GM18517 (cell line): ENCODE measurements around the gene OR5K2.
A peak's percentile ranks its signal among the peaks of the same experiment; 100 is the strongest.

ENCODE experiments used
- ATAC-seq: cut with Tn5 transposase; IDR thresholded peaks from one replicate; pipeline ENCODE4 v1.9.1; 2021; ENCODE audit warnings: mild to moderate bottlenecking, moderate library complexity; ENCODE audit not compliant: unreplicated experiment

Gene OR5K2

DNA sequence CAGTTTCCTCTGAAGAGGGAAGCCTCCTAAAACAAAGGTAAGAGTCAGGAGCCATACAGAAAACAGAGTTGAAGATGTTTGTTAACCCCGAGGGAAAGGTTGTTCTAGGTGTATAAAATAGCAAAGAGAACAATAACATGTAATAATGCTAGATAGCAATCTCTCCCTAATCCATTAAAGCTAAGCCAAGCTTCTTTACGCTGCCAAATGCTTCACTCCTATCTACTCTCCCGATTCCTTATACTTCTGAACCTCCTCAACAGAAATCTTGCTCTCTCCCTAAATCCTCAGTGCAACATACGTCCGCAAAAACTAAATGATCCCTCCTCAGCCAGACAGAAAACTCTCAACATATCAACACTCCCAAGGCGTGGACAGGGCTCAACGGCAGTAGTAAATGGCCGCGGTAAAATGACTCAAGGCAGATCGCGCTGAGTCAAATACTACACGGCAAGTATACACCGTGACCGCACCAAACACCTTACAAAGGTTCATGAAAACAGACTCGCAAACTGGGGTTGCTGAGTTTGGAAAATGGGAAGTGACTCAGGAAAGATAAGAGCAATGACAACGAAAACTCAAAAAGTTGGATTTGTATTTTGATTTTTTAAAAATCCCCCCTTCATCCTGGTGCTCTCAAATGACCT is 24.5 kb downstream of the OR5K2 start:
- peak; percentile 40 for ATAC-seq

DNA sequence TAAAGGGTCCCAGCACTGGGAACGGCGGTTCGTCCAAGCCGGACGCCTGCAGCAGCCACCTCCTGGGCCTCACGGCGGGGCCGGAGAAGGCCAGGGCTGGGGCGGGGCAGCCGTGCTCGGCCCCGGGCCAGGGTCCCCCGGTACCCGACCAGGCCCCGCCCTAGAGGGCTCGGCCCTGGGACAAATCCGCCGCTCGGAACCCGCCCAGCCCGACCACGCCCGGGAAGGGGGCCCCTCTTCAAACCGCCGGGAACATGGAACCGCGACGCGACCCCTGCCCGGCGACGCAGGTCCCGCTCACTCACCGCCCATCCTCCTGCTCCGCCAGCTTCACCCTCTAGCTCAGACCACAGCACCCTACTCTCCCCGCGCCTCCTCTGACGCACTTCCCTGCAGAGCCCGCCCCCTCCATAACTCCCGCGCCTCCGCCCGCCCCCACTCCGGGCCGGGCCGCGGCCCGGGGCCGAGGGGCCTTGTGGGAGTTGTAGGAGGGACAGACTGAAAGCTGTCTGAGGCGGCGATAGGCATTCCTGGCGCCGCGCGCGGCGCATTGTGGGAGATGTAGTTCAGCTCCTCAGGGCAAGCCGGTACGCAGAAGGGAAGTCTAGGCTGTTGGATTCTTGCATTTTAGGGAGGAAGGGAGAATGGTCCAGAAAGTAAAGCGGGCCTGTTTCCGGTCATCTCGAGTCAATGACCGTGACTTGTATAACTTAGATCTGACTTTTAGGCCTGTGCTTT is 25.2 kb downstream of the OR5K2 start, which contains the start of gene CLDND1:
CLDND1 (minus strand) TSS at position 359 of the 738 bp plus-strand sequence. CDS start 1,478 bp downstream, outside the sequence.
- peak; percentile 85 for ATAC-seq

DNA sequence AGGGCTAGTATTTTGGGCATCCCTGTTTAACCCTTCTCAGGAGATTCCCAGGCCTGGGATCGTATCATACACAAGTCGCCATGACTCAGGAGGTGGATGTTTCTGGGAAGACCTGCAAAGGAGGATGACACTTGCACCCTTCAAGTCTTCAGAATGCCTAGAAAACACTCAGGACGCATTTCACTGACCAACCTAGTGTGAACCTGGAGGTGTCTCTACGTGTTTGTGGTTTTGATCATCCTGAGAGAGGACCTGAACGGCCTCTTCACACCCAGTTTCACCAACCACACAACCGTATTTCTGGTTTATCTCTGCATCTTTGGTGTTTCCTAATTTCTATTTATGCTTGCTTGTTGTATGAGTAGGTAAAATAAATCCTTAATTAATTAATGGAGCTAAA is 28.0 kb downstream of the OR5K2 start:
- no peak for ATAC-seq

DNA sequence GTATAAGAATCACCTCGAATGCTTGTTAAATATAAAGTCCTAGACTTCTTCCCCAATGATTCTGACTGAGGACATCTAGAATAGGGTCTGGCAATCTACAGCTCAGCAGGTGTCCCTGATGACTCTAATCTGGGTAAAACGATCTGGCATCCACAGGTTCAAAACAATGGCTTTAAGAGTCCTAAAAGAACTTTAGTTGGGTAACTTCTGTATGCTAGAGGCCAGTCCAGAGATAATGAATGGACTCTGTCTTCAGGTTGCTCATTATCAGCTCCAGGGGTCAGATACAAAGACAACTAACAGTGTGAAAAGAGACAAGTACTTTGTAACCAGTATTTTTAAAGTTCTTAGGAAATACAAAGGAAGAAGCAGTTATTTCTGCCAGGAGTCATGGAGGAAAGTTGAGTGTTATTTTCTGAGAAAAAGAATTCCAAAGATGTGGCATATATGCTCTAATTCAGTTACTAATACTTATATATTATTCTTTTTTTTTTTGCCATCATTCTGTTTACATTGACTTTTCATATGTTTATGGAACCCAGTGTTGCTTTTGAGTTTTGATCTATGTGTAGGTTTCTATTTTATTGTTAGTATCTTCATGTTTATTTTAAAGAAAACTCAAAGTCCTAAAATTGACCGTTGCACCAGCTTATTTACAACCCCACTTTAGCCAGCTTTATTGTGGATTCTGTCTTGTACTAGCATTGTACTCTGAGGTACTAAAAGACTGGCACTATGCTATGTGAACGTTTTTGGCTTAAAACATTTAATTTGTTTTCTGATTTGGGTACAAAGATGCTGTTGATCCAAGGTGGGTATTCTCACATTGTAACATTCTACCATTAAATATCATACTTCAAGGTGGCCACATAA is 31.2 kb downstream of the OR5K2 start:
- no peak for ATAC-seq

DNA sequence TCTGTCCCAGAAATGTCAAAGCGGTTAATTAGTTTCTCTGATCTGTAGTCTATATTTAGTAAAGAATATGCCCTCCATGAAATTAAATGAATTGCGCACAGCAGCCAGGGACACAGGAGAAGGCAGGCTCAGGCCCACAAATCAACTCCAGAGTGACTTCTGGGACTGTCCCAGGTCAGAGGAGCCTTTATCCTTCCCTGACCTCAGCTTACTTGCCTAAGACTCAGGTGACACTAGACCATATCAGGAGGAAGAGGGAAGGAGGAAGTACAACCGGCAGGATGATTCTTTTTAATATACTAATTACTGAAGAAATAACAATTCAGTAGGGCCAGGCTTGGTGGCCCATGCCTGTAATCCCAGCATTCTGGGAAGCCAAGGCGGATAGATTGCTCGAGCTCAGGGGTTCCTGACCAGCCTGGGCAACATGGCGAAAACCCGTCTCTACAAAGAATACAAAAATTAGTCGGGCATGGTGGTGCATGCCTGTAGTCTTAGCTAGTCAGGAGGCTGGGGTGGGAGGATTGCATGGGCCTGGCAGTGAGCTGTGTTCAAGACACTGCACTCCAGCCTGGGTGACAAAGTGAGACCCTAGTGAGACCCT is 32.5 kb downstream of the OR5K2 start:
- no peak for ATAC-seq

DNA sequence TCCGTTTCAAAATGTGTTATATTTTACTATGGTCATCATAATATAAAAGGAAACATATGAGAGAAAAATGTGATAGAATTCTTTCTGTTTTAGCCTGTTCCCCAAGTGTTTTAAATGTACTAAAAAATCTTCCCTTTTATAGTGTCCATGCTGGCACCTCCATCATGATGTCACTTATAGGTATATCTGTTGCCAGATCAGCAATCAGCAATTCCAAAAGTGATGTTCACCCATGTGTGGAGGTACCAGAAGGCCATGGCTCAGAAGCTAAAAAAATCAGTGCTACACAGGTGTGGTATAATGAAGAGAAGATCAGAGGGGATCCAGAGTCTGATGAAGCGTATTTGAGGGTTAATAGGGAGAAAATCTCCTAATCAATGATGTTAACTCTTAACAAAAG is 33.2 kb downstream of the OR5K2 start:
- ATAC-seq, result no peak

DNA sequence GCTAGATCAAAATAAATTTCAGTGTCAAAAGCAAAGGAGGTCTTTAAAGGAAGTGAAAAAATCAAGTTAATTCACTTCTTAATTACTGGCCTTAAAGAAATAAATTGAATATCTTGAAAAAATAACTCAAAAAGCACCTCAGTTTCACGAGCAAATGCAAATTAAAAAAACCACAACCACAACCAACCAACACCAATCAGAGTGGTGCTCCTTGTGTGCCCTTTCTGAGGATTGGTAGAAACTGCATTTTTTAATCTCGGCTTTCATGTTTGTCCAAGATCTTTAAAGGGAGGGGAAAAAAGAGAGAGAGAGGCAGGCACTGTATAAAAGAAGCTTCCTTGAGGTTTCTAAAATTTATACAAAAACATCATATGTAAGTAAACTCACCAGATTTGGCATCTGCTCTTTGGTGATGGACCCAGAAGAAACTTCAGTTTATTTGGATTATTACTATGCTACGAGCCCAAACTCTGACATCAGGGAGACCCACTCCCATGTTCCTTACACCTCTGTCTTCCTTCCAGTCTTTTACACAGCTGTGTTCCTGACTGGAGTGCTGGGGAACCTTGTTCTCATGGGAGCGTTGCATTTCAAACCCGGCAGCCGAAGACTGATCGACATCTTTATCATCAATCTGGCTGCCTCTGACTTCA is 34.3 kb downstream of the OR5K2 start, which contains the start of gene GPR15:
GPR15 (plus strand) TSS at position 357 of the 653 bp plus-strand sequence; CDS start at position 413, 56 bp downstream.
- peak; percentile 34 for ATAC-seq

DNA sequence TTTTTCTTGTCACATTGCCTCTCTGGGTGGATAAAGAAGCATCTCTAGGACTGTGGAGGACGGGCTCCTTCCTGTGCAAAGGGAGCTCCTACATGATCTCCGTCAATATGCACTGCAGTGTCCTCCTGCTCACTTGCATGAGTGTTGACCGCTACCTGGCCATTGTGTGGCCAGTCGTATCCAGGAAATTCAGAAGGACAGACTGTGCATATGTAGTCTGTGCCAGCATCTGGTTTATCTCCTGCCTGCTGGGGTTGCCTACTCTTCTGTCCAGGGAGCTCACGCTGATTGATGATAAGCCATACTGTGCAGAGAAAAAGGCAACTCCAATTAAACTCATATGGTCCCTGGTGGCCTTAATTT is 34.8 kb downstream of the OR5K2 start:
- ATAC-seq, result no peak

DNA sequence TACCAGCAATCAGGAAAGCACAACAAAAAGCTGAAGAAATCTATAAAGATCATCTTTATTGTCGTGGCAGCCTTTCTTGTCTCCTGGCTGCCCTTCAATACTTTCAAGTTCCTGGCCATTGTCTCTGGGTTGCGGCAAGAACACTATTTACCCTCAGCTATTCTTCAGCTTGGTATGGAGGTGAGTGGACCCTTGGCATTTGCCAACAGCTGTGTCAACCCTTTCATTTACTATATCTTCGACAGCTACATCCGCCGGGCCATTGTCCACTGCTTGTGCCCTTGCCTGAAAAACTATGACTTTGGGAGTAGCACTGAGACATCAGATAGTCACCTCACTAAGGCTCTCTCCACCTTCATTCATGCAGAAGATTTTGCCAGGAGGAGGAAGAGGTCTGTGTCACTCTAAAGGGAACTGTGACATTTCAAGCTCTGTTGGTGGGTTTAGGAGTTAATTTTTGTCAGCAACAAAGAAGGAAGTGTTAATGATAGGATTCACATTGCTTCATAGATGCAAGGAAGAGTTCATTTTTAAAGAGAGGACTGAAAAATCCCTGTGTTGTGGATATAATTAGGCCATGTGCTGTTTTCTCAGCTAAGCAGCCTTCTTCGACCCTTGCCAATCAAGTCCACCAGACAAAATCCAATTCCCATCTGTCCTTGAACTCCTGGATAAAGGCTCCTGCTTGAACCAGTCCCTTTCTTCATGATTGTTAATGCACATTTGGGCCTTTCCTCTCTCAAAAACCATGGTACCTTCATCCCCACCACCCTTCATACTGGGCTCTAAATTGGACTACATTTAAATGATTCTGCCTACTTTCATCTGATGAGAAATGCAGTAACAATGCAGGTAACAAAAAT is 35.5 kb downstream of the OR5K2 start:
- no peak for ATAC-seq

DNA sequence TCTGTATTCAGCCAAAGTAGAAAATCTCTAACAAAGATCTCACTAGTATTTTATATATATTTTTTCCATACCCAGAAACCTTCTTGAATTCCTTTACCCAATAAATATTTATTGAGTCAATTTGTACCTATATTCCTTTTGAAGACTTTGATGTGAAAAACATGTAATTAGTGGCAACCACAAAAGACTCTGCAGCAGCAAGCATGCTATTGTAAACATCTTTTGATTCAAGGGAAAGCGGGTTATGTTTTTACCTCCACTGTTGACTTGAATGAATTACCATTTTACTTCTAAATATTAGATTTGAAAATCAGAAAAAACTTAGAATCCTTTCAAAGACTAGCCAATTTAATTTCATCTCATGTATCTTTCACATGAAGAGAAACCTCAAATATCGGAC is 36.7 kb downstream of the OR5K2 start:
- ATAC-seq, result no peak

DNA sequence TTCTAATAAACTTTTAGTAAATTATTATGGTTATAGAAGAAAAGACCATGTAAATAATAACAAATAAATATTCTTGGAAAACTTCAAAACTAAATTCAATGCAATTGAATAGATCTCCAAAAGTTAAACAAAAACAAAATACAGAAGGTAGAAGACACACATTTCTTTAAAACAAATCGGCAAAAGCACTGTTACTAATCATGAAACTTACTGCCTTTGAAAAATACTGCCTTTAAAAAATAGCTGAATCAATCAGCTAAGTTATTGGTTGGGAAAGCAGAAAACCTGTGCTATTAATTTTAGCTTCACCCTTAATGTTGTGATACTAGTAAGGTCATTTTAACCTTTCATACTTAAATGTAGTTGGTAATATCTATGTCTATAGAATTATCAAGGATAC is 37.3 kb downstream of the OR5K2 start:
- no peak for ATAC-seq

DNA sequence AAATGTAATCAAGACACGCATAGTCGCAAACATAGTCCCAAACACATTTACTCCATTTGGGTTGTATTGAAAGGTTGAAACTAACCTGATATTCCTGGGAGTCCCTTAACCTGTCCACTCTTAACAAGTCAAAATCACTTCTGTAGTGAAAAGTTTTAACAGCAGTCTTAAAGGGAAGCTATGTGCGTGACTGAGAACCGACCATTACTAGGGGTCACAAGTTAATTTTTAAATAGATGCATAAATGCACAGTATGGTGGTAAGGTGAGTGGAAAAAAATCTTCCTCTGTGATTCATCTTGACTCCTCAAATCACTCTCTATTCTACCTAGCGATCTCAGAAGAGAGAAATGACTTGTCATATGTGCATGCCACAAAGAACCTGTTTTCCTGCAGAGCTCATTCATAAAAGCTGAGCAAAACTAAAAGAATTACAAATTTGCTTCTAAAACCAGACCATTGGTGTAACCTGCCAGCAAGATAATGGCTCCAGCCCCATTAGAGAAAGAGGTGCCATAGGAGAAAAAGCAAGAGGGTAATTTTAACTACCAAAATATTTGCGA is 39.1 kb downstream of the OR5K2 start:
- peak; percentile 80 for ATAC-seq

DNA sequence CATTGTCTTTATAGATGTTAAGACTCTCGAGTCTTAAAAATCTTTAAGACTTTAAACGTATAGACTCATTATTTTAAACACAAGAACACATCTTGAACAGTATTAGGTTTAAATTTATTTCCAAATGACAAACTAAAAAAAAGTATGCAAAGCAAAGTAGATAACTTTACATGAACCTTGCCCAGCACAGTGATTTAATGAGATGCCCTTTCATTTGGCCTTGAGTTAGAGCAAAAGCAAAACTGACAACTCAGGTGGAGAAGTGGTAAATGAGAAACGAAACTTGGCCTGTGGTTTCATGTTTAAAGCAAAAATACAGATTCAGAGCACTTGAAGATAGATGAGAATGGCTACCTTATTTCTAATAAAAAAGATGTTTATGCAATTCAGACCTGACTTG is 42.9 kb downstream of the OR5K2 start:
- ATAC-seq, result peak; percentile 47

DNA sequence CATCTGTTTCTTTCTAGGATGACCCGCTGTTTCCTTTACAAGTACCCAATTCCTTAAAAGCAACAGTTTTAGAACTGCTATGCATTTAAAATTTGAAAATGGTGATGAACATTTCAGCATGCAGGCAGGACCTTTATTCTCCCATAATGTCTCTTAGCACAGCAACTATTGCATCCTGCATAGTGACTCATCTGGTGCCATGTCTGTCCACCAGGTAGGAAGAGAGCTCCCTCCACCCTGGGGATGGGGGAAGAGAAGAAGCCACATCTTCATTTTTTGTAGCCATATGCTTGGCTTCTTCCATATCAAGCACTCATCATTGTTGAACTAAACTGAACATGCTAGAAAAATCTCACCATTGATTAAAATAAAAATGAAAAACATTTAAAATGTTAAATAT is 44.2 kb downstream of the OR5K2 start:
- ATAC-seq, result no peak

DNA sequence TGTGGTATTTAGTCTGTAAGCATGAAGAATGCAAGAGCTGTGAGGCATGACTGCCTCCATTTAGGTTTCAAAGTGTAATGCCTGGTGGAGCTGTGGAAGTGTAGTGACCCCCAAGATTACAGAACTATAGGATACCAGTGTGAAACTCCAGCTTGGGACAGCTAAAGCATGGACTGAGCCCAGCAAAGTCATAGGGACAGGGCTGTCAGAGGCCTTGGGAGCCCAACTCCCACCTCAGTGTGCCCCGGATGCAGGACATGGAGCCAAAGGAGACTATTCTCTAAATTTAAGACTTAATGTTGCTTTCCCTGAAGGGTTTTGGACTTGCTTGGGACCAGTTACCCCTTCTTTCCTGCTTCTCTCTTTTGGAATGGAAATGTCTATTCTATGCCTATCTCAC is 45.1 kb downstream of the OR5K2 start:
- ATAC-seq, result no peak

DNA sequence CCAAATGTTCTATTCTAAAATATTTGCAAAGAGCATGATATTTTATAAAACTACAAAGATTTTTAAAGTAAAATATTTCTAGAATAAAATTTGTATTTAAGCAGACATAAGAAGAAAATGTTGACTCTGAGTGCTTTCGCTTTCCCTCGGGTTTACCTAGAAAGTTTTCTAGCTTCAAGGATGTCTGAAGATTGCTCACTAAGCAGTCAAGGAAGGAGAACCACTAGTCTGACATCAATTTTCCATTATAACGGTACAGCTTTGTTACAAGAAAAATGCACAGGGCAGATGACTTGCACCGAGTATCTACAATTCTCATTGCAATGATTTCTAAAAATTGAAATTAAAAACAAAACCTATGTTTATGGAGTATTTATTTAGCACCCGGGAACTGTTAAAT is 48.5 kb downstream of the OR5K2 start:
- peak; percentile 59 for ATAC-seq
